ENCODE data around the gene ZNF670.

The ZNF670 gene

GRCh38 chr1:247096958-247097357, 18.3 kb upstream of the ZNF670 start:
- no peak overlapping the region for H3K27ac ChIP-seq
- no peak for TF ChIP-seq CTCF (conservative IDR thresholded peaks at IDR 0.05)

GRCh38 chr1:247096544-247096943, 17.9 kb upstream of the ZNF670 start:
- H3K27ac ChIP-seq: no peak overlapping the region
- no peak for TF ChIP-seq CTCF (conservative IDR thresholded peaks at IDR 0.05)

- TF ChIP-seq CTCF (conservative IDR thresholded peaks at IDR 0.05): no peak
Observed at GRCh38 chr1:247096112-247096511, 17.5 kb upstream of the ZNF670 start.

GRCh38 chr1:247090455-247090854, 11.8 kb upstream of the ZNF670 start:
- no peak for TF ChIP-seq CTCF (conservative IDR thresholded peaks at IDR 0.05)
- no peak overlapping the region for H3K27ac ChIP-seq

More at GRCh38 chr1:247096112-247096511, 17.5 kb upstream of the ZNF670 start:
- H3K27ac ChIP-seq: no peak overlapping the region

GRCh38 chr1:247089616-247090375, 11.2 kb upstream of the ZNF670 start:
- no peak overlapping the region for H3K27ac ChIP-seq
- TF ChIP-seq CTCF (conservative IDR thresholded peaks at IDR 0.05): no peak

- H3K27ac ChIP-seq: no peak overlapping the region
- no peak for TF ChIP-seq CTCF (conservative IDR thresholded peaks at IDR 0.05)
Observed at GRCh38 chr1:247088967-247089366, 10.4 kb upstream of the ZNF670 start.

GRCh38 chr1:247087256-247087655, 8.6 kb upstream of the ZNF670 start:
- no peak for TF ChIP-seq CTCF (conservative IDR thresholded peaks at IDR 0.05)
- H3K27ac ChIP-seq: no peak overlapping the region

Measured in VCaP (cell line).